Glomerular visceral epithelial cell (primary cell): ENCODE results near the gene C1QTNF6.

Experiments used
- DNase-seq: peaks from one replicate; pipeline ENCODE4 v3.0.0-alpha.2; 2016; ENCODE audit errors: extremely low spot score

C1QTNF6 gene

DNA sequence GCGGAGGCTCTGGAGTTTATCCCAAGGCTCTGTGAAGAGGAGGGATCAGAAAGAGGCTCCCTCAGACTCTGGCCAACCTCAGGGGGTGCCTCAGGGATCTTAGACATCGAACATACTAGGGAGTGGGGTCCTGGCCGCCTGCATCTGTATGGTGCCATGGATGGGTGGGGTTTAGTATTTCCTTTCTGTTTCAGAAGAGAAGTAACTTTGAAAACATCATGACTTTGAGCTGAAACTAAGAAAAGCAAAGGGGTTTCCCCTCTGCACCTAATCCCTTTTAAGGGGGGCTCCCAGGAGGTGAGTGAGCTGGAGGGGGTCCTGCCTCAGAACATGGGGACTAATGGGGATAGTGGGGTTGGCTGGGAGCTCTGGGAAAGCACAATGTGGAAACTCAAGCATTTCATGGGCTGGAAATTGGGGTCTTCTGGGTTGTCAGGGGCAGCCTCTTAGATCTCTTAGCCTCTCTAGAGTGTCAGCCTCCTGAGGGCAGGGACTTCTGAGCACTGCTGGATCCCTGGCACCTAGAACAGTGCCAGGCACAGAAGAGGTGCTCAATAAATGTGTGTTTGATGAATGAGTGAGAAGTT, 36.0 kb upstream of the C1QTNF6 start:
- DNase-seq: no peak

DNA sequence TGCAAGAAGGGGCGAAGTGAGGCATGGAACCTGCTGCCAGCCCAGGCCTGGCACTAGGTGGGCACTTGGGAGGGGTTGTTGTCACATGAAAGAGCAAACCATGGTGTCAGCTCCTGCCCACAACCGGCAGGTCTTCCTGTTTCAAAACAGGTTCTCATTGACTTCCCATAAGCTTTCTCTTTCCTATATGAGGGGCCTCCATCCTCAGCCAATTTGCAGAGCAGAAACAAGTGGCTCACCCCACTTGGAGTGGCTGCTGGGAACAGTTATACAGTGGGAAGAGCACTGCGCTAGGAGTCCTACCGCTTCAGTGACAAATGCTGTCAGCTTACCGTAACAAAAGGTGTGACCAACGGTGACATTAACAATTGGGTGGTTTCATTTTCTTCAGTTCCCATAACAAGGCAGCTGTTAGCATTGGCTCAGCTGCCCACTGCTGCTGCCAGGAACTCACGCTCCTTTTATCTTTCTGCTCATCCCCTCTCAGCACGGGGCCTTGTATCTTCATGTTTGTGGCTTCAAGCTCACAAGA, 34.5 kb upstream of the C1QTNF6 start:
- no peak for DNase-seq

DNA sequence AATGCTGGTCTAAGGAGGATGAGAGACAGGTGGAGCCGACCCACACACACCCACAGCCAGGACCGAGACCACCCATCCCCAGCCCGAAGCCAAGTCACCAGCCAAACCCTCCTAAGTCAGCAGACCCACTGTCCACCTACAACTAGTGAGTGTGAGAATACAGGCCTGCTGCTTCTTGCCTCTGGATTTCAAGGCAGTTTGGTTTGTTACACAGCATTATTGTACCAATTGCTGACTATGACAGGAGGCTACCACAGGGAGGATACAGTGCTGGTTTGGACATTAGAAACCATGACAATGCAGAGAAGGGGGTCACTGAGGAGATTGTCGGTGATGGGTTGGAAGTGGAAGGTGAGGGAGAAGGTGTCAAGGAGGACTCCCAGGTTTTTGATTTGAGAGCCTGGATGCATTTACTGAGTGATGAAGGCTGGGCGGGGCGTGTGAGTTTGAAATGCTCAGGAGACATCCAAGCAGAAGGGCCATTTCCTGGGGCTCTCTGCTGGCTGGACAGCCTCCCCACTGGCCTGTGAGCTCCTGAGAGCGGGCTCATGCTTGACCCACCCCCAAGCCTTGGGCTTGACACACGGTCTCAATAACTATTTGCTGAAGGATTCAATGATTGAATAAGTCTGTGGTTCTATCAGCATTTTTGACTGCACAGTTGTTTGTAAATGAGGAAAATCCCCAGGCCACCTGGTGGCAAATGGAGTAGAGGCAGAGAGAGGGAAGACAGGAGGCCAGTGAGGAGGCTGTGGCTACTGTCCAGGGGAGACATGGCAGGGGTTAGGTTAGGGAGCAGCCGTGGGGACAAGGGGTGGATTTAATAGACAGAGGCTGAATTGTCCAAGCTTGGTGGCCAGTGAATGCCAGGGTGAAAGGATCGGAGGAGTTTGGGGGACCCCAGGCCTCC, 33.6 kb upstream of the C1QTNF6 start:
- no peak for DNase-seq

DNA sequence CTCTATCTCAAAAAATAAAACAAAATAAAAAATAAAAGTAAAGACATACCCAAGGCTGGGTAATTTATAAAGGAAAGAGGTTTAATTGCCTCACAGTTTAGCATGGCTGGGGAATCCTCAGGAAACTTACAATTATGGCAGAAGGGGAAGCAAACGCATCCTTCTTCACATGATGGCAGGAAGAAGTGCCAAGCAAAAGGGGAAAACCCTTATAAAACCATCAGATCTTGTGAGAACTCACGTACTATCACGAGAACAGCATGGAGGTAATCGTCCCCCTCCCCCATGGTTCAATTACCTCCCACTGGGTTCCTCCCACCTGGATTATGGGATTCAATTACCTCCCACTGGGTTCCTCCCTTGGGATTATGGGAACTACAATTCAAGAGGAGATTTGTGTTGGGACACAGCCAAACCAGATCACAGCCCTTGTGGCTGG, 32.5 kb upstream of the C1QTNF6 start:
- DNase-seq: no peak

DNA sequence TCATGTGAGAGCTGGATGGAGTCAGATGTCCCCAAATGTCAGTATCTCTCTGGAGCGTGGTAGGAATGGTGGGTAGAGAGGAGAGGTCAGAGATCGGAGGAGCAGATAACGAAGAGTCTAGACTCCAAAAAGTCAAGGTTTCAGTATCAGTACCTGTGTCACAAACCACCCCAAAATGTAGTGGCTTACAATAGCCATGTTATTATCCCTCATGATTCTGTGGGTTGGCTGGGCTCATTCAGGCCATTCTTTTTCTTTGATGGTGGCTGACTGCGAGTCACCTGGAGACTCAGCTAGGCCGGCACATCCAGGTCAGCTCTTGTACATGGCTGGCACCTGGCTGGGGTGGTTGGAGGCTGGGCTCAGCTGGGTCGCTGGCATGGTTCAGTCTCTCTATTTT, 31.5 kb upstream of the C1QTNF6 start:
- DNase-seq: no peak

DNA sequence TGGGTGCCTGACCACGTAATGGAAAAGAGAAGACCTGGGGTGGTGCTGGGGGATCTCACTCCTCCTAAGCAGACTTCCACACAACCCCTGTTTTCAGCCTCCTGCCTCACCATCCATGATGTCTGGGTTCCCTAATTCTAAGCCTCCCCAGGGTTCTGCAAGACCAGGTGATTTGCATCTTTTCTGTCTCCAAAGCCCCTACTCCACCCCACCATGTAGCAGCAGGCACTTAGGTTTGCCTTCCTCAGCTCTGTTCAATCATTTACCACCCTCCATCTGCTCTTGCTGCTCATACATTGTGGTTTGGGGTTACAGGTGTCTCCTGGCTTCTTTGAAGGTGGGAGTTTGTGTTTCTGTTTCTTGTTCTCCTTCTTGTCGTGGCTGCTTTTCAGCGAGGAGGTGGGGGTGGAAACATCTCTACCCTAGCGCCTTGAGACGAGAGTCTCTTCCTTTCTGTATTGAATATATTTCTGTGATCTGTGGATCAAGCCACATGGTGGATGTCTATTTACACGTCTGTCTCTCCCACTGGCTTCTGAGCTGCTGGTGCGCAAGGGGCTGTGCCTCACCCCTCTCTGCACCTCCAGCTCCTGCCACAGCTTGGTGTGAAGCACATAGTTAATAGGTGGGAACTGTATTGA, 30.8 kb upstream of the C1QTNF6 start:
- DNase-seq: no peak

DNA sequence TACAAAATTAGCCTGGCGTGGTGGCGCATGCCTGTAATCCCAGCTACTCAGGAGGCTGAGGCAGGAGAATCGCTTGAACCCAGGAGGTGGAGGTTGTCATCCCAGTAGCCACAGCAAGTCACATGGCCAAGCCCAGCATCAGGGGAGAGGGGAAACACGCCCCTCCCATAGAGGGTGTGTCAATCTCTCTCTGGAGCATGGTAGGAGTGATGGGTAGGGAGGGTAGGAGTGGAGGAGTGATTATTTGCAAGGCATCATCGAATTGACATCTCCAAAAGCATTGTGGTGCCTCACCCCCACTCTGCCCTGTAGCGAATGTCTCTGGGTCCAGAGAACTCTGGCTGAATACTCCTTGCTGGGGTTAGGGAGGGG, 30.3 kb upstream of the C1QTNF6 start:
- no peak for DNase-seq

DNA sequence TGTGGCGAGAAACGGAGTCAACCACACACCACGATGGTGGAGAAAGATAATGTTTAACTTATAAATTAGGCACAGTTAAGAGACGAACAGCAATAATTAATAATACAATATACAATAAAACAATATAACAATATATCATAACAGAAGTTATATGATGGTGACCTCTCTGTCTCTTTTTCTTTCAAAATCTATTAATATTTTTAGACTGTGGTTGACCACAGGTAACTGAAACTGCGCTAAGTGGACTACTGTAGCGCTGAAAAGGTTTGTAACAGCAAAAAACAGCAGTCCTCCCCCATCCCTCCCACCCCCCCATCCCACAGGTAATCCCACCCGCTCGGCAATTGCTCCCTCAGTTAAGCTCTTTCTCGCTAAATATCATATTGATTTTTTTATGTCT, 27.8 kb upstream of the C1QTNF6 start:
- DNase-seq: no peak

DNA sequence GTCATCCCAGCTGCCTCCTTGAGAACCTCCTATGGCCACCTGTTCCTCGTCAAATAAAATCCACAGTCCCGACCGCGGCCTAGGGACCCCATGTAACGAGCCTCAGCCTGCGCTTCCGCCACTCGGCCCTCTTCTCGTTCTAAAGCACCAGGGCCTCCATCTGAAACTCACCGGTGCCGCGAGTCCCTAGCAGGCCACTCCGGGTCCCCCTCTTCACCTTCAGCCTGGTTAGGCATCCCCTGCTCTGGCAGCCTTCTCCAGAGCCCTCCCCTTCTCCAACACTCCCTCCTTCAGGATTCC, 26.6 kb upstream of the C1QTNF6 start:
- DNase-seq: no peak

DNA sequence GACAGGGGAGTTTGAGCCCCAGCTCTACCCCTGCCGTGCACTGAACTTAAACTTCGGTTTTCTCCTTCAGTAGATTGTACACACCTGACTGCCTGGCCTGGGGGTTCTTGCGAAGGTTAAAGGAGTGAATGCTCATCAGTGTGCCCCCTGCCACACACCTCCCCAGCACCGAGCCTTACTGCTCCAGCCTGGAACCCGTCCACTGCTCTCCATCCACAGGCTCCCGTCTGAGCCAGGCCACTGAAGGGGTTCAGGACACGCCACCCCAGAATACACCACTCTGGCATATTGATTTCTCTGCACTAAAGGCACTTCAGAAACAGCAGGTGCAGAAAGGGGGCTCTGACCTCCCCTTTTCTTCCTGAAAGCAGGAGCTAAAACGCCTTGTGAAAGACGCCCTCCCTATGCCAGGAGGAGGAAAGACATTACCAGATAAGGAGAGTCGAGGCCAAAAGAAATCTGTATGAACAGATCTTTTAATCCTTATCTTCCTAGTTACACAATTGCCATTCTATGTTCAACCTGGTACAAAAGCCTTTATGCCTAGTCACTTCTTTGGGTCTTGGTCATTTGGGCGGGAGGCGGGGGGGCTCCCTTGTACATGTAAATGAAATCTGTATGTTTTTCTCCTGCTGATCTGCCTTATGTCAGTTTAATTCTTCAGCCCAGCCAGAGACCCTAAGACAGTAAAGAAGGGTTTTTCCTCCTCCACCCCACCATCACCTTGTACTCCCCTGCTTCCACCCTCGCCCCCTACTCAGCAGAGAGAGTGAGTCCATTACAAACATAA, 26.1 kb upstream of the C1QTNF6 start:
- no peak for DNase-seq

DNA sequence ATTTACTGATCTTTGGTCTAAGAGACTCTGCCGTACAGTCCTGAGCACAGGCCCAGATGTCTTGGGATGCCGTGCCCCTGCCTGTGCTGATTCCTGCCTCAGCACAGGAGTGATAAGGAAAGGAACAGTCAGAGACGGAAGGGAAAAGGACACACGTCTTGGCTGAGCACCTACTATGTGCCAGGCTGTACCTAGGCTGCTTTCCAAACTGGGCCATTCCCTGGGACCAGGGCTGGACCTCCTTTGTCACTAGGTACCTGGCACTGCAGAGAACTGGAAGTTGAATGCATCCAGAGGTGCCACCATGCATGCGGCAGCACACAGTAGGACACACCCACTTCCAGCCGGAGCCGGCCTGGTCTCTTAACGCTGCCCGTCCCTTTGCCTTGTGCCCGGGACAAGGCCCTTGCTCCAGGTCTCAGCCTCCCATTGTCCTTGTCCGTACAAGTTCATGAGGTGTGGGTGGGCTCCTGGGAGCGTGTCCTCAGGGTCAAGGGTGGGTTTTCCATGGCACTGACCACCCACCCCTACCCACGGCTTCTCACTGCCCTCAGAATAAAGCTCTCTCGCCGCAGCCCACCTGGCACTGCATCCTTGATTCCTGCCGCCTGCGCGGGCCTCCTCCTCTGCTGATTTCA, 25.3 kb upstream of the C1QTNF6 start:
- DNase-seq: no peak

DNA sequence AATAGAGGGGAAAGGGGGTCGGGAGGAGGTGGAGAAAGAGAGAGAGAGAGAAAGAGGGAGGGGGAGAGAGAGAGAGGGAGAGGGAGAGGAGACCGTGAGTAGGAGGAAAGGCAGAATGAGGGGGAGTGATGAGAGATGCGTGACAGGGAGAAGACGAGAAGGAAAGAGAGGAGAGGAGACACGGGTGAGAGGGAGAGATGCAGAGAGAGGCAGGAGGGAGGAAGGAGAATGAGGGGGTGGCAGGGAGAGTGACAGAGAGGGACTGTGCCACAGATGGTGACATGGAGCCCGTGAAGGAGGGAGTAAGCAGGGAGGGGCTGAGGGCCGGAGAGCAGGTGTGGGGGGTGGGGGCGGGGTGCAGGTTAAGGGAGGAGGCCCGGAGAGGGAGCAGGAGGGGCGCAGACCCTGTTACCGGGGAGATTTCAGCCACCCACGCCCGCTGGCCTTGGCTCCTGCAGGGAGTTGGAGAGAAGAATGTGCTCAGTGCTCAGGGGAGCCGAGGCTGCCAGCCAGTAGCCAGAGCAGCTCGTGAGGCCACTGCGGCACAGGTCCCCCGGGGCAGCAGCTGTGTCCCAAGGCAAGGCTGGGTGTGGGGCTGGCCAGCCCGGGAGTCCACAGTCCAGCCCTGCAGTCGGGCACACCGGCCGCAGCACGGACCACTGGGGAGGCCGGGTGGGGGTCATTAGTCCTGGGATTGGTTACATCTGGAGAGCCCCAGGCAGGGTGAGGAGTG, 24.3 kb upstream of the C1QTNF6 start, which contains the start of gene SSTR3:
TSS of gene SSTR3 (minus strand) at position 304 of the 733 bp plus-strand sequence. CDS start 4,674 bp downstream, outside the sequence.
- no peak for DNase-seq

DNA sequence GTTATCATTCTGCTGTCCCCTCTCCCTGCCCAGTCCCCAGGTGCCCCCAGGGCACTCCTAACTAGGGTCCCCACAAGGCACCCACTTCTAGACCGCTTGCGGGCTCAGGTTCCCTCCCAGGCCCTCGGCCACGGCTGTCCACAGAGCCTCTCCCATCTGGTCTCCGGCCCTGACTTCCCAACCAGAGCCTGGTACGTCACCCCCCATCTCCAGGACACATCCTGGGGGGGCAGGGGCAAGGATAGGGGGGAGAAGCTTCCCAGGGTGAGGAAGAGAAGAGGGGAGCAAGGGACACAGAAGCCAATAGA, 23.8 kb upstream of the C1QTNF6 start:
- no peak for DNase-seq

DNA sequence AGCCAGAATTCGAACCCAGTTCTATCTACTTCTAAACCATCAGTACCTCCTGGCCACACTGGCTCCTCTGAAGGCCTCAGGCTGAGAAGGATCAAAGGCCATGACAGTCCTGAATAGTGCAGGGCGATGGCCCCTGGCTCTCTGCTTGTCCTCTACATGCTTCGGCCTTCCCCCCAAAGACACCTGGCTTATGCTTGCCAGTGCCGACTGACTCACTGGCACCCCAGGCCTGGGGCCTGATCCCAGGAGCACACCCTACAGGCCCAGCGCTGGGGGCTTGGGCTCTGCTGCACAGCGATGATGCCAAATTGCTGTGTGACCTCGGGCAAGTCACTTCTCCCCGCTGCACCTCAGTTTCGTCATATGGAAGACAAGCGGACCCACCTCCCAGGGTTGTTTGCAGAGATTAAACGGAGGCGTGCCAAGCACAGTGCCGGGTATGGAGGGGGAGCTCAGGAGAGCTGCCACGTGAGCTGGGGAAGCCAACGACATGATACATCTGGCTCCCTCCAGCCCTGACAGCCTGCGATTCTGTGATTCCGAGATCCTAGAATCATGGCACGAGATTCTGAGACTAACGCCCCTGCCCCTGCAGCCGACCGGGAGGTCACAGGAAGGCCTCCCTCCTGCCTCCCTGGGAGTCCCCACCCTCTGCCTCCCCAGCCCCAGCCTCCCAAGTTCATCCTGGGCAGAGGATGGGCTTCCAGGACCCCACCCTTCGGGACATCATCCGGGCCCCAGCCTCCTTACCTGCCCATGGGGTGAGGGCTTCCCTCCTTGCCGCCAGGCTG, 23.2 kb upstream of the C1QTNF6 start:
- DNase-seq: no peak

DNA sequence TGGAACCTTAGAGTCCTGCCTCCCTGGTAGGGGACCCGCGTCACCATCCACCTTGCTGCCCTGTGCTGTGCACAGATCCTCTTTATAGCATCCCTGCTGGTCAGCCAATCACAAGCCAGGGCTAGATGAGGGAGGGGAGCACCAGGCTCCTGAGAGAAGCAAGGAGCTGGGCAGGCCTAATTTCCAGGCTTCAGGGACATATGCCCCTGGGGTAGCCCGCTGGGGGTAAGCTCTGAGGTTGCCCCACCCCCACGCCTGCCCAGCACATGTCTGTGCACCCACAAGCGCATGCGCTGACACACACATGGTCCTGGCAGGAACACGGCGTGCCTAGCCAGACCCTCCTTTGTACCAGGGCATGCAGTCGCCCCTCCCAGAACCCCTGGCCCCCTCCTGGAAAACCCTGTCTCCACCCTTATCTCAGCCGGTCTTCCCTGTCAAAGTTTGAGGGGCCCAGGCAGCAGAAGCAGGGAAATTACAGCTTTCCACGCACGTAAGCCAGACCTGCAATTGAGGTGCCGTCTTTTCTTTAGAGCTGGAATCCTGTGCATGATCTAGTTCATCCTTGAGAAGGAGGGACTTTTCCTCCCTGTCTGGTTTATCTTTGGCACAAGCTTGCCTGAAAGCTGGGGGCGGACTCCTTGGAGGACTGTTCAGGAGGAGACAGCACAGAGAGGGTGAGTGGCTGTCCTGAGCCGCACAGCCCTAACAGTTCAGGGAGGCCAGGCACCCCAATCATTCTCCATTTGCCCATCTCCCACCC, 22.2 kb upstream of the C1QTNF6 start:
- DNase-seq: no peak

DNA sequence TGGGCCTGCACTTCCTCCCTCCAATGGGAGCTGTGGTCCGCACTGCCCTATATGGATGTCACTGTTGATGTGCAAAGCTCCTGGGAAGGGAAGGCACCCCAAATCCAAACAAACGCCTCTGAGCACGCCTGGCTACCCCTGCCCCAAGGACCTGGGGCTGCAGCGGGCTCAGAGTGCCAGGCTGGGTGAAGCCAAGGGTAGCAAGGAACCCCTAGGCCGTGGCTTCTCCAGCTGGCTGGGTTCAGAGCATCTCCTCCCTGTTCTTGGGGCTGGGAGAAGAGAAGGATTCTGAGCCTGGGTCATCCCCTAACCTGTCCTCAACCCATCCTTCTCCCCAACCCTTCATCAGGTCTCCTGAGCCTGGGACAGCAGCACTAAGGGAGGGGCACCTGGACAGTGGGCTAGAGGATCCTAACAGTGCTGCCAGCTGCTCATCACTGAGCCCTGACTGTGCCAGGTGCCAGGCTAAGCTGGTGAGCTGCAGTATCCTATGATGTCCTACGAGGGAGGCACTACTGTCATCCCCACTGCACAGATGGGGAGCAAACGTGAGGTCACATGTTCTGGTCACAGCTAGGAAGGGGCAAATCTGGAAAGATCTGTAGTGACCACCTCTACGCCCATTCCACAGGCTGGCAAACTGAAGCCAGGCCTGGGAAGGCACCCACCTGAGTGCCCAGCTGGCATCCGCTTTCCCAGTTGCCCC, 21.2 kb upstream of the C1QTNF6 start:
- DNase-seq: no peak

DNA sequence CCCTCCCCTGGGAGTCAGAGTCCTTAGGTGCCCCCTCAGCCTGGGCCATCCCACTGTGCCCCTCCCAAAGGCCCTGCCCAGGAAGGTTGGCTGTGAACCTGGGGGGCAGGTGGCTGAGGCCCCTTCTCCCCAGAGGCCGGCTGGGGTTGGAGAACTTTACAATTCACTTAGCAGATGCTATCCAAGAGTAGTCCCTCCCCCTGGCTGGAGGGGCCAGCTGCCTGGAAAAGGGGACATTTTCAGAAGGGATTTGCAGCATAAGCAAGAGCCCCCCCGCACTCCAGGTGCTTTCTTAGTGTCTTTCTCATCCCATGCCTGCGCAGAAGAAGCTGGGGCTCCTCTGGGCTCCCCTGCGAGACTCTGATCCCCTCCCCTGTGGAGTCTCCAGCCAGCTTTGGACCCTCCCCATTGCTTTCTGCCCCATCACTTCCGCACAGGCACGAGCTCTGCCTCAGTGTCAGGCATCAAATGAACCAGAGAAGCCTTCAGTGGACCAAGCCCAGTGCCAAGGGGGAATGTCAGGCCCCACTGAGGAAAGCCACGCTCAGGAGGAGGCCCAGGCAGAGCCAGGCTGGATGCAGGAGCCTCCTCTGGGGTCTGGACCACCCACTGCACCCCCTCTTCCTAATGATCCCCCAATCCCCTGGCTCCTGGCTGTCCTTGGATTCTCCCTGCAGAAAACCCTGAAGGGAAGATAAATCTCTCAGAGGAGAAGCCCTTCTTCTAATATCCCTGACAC, 20.5 kb upstream of the C1QTNF6 start:
- no peak for DNase-seq

DNA sequence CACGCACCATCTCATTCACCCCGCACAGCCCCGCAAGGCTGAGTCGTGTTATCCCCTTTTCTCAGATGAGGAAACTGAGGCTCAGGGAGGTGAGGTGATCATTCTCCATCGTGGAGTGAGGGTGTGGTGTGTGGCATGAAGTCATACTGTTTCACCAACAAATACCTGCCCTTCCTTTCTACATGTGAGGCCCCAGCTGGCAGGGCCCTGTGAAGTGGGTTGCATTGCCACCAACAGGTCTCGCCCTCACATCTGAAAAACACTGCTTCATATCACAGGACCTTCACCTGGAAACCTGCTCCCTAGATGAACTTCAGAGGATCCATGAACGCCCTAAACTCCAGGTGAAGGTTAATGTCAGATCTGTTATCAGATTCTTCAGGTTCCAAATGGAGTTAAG, 19.9 kb upstream of the C1QTNF6 start:
- DNase-seq: no peak
